Panc1 (cell line): ENCODE measurements around the gene PITX1.

Experiments used
- POLR2AphosphoS5 ChIP-seq: IDR thresholded peaks from 2 replicates; pipeline ENCODE4 v1.6.1; 2012; ENCODE audit warnings: mild to moderate bottlenecking, low read depth, low read length, moderate library complexity
- TF ChIP-seq, protein P1 (sequence below): fragments of 450-650 bp; IDR thresholded peaks from 2 replicates; pipeline ENCODE4 v1.5.1; 2017; ENCODE audit warnings: mild to moderate bottlenecking

DNA sequence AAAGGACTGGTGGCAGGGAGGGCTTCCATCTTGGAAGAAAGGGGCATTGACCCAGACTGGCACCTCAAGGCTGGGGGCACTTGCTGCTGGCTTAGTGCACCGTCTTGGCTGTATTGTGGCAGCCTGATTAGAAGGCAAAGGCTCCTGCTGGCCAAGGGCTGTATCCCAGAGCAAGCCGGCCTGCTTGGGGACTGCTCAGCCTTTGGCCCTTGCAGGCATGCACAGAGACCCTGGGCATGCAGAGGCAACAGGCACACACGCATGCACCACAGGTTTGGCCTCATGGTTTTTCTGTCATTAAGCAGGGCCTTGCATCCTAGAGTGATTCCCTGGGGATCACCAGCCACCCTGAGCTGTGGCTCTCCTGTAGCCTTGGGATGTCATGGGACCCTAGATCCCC lies 29.0 kb downstream of the PITX1 start:
- TF ChIP-seq, protein P1, sequence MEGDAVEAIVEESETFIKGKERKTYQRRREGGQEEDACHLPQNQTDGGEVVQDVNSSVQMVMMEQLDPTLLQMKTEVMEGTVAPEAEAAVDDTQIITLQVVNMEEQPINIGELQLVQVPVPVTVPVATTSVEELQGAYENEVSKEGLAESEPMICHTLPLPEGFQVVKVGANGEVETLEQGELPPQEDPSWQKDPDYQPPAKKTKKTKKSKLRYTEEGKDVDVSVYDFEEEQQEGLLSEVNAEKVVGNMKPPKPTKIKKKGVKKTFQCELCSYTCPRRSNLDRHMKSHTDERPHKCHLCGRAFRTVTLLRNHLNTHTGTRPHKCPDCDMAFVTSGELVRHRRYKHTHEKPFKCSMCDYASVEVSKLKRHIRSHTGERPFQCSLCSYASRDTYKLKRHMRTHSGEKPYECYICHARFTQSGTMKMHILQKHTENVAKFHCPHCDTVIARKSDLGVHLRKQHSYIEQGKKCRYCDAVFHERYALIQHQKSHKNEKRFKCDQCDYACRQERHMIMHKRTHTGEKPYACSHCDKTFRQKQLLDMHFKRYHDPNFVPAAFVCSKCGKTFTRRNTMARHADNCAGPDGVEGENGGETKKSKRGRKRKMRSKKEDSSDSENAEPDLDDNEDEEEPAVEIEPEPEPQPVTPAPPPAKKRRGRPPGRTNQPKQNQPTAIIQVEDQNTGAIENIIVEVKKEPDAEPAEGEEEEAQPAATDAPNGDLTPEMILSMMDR = no peak
- TF ChIP-seq POLR2AphosphoS5 = no peak
